Fibroblast of the aortic adventitia (primary cell): ENCODE measurements around the gene FLYWCH2. TPM values are rescaled to one million over a fixed set of nuclear protein-coding genes. Genes with fewer than 3 reads are reported as not detected.

Source experiments
- DNase-seq: peaks from one replicate; pipeline ENCODE4 v3.0.0-alpha.2; 2010; ENCODE audit warnings: low read depth
- H3K4me3 ChIP-seq: 2 replicates; pipeline ENCODE4 v1.5.1; 2011; ENCODE audit warnings: low read depth, mild to moderate bottlenecking, control low read depth, low read length, moderate library complexity
- total RNA-seq: library from RNA; depleted of rRNA; stranded (reverse); fragments of >200 nt; gene quantifications from 2 replicates; pipeline ENCODE4 v1.2.3, GENCODE V29; 2012; ENCODE audit warnings: low replicate concordance
- TF ChIP-seq, protein P1 (sequence below): IDR thresholded peaks from 2 replicates; pipeline ENCODE4 v1.5.1; 2011; ENCODE audit warnings: mild to moderate bottlenecking, low read length, control low read depth, inconsistent platforms; ENCODE audit not compliant: insufficient read depth

The FLYWCH2 gene
- total RNA-seq, 1 donor, result 48.9 TPM

DNA sequence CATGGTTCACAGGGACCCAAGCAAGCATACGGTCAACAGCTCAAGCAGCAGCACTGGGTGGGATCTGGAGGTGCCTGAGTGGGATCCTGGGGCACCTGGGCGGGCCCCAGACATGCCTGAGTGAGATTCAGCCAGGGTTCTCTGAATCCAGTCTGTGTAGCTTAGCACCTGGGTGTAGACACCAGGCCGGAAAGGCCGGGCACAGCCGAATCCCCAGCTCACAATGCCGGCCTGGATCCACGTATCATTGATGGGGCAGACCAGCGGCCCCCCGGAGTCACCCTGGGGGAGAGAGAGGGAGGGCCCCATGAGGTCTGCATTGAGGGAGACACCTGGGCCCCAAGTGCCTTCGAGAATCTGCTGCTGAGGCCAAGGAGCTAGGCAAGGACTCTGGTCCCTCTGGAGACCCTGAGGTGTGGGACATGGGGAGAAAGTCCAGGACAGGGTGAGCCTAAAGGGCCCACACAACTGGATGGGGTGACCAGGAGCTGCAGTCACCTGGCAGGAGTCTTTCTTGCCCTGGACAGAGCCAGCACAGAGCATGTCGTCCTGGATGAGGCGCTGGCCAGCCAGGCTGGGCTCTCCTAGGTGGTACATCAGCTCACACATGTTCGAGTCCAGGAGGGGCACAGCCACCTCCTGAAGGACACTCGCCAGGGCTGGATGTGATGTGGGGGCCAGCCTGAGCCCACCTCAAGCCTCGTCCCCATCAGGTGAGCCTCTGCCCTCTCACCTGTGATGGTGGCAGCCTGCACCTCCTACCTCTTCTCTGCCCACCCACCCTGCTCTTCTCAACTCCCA lies 43.2 kb upstream of the FLYWCH2 start:
- TF ChIP-seq, protein P1, sequence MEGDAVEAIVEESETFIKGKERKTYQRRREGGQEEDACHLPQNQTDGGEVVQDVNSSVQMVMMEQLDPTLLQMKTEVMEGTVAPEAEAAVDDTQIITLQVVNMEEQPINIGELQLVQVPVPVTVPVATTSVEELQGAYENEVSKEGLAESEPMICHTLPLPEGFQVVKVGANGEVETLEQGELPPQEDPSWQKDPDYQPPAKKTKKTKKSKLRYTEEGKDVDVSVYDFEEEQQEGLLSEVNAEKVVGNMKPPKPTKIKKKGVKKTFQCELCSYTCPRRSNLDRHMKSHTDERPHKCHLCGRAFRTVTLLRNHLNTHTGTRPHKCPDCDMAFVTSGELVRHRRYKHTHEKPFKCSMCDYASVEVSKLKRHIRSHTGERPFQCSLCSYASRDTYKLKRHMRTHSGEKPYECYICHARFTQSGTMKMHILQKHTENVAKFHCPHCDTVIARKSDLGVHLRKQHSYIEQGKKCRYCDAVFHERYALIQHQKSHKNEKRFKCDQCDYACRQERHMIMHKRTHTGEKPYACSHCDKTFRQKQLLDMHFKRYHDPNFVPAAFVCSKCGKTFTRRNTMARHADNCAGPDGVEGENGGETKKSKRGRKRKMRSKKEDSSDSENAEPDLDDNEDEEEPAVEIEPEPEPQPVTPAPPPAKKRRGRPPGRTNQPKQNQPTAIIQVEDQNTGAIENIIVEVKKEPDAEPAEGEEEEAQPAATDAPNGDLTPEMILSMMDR, result no peak
- DNase-seq, result no peak
- H3K4me3 ChIP-seq, result no peak overlapping the region

DNA sequence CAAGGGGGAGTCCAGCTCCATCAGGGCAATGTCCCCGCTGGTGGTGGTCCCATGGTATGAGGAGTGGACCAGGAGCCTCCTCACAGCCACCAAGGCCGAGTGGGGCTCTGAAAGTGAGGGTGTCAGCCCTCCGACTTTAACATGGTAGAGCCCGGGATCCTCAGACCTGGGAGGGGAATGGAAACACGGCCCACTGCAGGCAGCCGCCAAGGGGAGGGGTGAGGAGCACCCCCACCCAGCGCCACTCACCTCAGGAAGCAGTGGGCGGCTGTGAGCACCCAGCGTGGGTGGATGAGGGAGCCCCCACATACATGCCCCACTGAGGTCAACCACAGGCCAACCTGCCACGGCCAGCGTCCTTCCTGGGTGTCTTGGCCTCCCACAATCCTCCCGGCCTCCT lies 42.1 kb upstream of the FLYWCH2 start:
- TF ChIP-seq, protein P1, result no peak
- DNase-seq, result no peak
- H3K4me3 ChIP-seq, result no peak overlapping the region

DNA sequence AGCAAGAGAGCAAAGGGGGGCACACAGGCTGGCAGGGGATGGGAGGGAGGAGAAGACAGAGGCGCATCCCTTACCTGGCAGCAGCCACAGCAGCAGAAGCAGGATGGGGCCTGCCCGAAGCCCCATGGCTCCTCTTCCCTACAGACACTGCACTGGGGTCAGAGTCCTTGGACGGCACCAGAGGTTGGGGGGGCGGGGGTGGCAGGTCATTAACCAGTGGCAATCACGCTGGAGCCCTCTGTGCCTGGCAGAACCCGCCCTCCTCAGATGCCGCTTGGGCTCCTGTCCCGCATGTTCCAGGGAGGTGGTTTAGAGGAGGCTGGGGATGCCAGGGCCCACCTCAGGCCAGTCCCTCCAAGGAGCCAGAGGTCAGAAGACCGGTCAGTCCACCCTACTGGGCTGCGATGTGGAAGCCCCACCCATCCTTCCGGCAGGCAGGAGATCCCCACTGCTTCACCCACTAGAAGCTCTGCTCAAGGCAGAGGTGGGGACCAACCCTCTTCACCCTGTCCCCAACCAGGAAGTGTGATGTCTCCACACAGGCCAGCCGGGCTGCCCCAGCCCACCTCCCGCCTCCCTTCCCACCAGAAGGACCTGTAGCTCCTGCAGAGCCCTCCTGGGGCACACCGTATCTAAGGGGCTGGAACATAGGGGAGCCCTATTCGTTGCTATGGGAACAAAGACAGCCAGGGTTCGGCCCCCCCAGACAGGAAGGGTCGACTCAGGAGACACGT lies 41.2 kb upstream of the FLYWCH2 start:
- TF ChIP-seq, protein P1, result no peak
- no peak for DNase-seq
- H3K4me3 ChIP-seq, result no peak overlapping the region

DNA sequence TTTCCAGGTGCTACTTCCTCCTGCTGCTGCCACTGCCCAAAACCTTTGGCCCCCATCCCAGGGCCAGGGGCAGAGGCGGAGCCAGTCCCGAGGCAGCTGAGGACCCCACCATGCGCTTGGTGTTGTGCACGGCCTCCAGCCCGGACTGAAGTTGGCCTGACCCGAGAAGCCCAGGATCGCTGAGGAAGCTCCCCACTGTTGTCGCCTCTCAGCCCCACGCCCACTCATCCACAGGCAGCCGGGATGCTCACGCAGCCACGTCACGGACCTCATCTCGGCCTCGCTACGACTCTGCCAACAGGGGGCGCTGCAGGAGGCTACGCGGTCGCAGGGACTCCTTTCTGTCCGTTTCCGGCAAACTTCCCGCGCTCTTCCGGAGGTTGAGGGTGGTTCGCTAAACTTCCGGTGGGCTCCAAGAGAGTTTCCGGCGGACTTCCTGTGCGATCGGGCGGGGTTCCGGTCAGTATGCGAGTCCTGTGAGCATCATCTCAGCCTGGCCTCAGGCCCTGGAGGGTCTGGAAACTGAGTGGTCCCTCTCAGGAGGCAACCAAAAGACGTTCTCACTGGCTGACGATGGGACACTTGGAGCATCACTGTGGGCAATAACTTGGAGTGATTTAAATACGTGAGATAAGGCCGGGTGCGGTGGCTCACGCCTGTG lies 40.5 kb upstream of the FLYWCH2 start:
- no peak overlapping the region for H3K4me3 ChIP-seq
- TF ChIP-seq, protein P1, result peak; percentile 39
- DNase-seq, result peak; percentile 10

DNA sequence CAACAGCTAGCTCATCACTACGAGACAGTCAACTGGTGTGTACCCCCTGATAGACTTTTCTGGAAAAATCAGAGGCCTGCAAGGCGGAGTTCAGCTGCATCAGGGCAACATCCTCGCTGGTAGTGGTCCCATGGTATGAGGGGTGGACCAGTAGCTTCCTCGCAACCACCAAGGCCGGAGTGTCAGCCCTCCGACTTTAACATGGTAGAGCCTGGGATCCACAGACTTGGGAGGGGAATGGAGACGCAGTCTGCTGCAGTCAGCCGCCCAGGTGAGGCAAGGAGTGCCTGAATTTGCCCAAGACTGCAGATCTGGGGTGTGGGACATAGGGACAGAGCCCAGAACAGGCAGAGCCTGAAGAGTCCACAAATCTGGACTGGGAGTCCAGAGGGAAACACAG lies 39.5 kb upstream of the FLYWCH2 start:
- no peak for DNase-seq
- TF ChIP-seq, protein P1, result no peak
- no peak overlapping the region for H3K4me3 ChIP-seq

DNA sequence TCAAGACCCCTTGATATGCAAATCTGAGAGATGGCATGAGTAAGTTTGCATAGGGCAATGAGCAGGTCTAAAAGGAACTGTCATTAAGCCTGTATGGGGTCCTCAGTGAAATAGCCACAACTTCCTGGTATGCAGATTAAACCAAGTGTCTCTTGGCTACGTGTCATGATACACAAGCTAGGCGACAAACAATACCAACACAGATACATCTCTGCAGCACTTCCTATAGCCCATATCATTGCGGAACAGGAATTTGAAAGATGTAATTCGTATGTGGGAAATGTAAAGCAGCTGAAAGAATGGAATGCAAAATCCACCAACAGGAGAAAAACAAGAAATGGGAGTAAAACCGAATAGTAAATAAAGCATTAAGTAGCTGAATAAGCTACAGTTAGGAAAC lies 37.9 kb upstream of the FLYWCH2 start:
- TF ChIP-seq, protein P1, result no peak
- DNase-seq, result no peak

More for the DNA sequence above, 37.9 kb upstream of the FLYWCH2 start:
- H3K4me3 ChIP-seq, result no peak overlapping the region
